GM12892 (cell line): ENCODE data around the gene ACAD9.

Experiments used
- POLR2A ChIP-seq: IDR thresholded peaks from 2 replicates; pipeline ENCODE4 v1.6.1; 2011; ENCODE audit warnings: low read depth, low read length, control low read depth
- POLR2AphosphoS5 ChIP-seq: IDR thresholded peaks from 2 replicates; pipeline ENCODE4 v1.6.1; 2011; ENCODE audit warnings: low read depth, low read length, control low read depth
- TAF1 ChIP-seq: IDR thresholded peaks from 2 replicates; pipeline ENCODE4 v1.6.1; 2011; ENCODE audit warnings: low read depth, mild to moderate bottlenecking, control low read depth, low read length, borderline replicate concordance

- no peak for TF ChIP-seq POLR2A
- no peak for TF ChIP-seq TAF1
- TF ChIP-seq POLR2AphosphoS5 = no peak
Observed at GRCh38 chr3:128923576-128923975, 44.2 kb downstream of the ACAD9 start.
